GM21360 (cell line): ENCODE results near the gene SETBP1.

Experiments
- ATAC-seq: cut with Tn5 transposase; IDR thresholded peaks from one replicate; pipeline ENCODE4 v1.9.1; 2021; ENCODE audit warnings: mild to moderate bottlenecking, moderate library complexity; ENCODE audit not compliant: unreplicated experiment

Gene SETBP1

GRCh38 chr18:44859263-44859662 is 178.6 kb downstream of the SETBP1 start:
- ATAC-seq, result no peak

DNA sequence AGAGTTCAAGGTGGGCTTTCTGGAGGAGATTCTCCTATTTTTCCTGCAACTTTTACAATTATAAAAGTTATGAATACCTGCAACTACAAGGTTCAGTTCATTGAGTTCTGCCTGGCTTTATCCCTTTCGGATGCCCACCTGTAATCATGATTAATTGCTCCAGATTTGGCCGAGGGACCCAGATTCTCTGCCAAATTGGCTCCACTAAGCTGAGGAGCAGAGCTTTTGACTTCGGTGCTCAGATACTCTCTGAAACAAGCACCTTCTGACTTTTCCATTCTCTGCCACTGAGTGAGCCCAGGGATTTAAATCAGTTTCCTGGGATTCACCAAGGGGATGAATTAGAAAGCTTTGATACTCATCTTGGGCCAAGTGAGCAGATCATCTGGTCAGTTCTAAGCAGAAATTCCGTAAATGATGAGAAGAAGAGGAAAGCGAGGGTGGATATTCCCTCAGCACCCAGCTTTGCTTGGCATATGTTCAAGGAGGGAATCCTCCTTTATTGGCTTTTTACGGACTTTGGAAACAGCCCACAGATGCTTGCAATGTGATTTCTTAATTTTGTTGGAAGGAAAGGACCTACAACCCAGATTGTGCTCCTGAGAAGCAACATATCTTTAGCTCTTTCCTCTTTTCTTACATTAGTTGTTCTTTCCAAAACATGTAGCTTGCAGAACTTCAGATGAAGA is 179.2 kb downstream of the SETBP1 start:
- ATAC-seq, result no peak

DNA sequence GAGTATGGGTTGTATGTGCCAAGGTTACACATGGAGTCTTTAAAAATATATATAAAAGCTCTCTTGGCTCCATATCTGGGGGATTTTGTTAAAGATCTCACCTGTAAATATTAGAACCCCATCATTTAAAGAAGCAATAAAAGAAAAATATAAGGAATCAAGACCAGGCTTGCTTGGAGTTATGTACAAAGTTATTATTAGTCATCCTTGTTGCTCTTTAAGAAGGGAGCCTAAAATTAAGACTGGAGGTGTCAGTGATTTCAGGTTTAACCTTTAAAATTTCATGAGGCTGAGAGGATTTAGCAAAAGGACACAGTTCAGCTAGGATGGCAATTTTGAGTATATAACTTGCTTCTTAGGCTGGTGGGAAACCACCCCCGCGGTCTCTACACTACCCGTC is 181.4 kb downstream of the SETBP1 start:
- ATAC-seq, result no peak

GRCh38 chr18:44866103-44866502 is 185.4 kb downstream of the SETBP1 start:
- ATAC-seq, result no peak

DNA sequence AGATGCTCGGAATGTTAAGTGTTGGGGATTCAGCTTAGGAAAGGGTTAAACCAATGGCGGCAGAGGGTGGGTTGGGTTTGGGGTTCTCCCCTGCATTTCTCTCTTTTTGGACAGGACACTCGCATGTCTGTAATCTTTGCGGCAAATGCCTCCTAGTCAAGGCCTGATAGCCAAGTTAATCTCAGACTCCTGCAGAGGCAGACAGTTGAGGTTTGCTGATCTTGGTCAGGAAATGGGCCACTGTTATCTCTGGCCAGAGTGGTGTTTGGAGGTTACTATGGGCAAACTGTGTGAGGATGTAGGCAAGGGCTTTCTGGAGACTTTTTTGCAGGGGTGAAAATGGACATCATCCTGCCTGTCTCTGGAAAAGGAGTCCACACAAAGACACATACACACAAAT is 188.8 kb downstream of the SETBP1 start:
- ATAC-seq, result no peak

GRCh38 chr18:44870631-44871502 is 190.2 kb downstream of the SETBP1 start:
- peak; percentile 17 for ATAC-seq

GRCh38 chr18:44871771-44872170 is 191.1 kb downstream of the SETBP1 start:
- ATAC-seq, result peak; percentile 69

DNA sequence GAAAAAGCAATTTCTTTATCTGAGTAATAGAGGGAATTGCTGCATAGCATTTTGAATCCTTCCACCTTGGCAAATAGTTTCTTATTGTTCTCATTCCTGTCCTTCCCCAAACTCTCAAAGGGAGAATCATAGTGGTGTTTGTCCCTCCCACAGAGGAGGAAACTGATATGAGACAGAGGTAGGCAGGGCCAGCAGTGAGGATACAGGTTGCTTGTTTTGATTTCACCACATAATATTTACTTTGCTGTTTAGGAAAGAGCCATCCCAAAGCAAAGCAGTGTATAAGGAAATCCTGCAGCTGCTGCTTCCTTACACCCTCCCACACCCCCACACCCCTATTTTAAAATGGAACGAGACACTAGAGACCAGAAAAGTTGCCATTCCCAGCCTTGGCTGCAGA is 195.3 kb downstream of the SETBP1 start:
- ATAC-seq, result no peak

- ATAC-seq, result no peak
These were observed 196.1 kb downstream of the SETBP1 start for GRCh38 chr18:44876755-44877154.

GRCh38 chr18:44878335-44878734 is 197.6 kb downstream of the SETBP1 start:
- ATAC-seq, result no peak

DNA sequence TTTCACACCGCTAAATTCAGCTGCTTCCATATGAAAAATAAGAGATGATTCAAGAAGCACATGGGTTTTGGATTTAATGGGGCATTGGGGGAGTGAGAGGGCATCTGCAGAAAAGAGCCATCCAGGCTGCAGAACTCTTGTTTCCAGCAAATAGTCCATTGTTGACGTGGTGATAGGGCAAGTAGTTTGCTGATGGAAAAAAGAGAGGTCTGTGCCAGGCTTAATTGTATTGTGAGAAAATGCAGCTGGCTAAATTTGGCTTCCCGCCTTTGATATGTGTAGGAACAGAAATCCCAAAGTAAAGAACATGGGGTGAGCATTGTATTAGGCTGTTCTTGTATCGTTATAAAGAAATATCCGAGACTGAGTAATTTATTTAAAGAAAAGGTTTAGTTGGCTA is 199.5 kb downstream of the SETBP1 start:
- ATAC-seq, result no peak

DNA sequence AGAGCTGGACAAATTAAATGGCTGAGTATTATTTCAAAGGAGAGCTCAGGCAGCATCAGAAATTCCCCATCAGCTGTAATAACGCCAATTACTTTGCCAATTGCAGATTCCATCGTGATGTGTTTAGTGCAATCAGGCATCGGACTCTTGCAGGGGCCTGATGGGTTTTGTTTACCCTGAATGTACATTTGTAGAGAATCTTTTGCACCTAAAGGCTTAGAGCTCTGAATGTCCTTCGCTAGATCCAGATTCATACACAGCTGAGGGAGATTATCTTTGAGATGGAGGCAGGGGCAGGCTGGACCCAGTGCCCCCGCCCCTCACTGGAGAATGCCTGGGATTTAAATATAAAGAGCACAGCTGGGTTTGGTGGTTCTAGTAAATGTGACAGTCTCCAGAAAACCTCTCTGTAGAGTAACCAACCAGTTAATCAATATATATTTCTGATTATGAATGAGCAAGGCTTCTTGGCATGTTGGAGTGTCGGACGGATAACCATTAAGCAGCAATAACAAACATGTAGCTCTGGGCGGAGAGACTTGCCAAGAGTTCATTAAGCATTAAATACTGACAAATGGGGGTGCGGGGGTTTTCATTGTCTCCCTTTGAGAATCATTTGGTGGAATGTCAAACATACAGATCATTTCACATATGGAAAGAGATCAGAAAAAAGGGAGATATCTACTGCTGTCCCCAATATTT is 200.9 kb downstream of the SETBP1 start:
- no peak for ATAC-seq

DNA sequence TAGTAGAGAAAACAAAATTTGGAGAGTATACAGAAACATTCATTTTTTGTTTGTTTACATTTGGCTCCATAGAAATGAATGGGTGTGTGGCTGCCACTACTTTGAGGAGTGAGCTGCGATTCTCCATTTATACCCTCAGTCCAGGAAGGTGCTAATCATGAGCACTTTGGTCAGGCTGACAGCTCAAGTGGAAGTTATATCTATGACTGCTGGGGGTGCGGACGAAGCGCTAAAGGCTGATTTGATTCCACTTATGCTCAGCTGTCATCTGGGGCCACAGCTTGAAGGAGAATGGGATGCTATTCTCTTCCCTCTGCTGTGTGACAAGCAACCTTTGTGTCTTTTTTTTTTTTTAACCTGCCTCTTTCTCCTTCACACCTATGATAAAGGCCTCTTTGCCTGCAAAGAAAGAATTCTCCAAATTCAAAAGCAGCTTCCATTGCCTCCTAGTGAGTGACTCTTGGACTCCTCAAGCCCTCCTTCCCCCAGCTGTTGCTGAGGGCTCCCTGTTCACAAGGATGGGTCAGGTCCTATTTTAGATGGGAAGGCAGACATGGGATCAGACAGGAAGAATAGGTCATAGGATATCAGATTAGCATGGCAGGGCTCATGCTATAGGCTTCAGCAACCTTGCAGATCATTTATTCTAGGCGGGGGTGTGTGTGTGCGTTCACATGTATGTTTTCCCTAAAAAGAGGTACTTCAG is 201.6 kb downstream of the SETBP1 start:
- no peak for ATAC-seq

GRCh38 chr18:44883671-44884070 is 203.0 kb downstream of the SETBP1 start:
- no peak for ATAC-seq

GRCh38 chr18:44884431-44884830 is 203.7 kb downstream of the SETBP1 start:
- no peak for ATAC-seq

GRCh38 chr18:44885507-44885906 is 204.8 kb downstream of the SETBP1 start:
- ATAC-seq, result no peak

GRCh38 chr18:44887227-44887631 is 206.5 kb downstream of the SETBP1 start:
- ATAC-seq, result peak; percentile 98

DNA sequence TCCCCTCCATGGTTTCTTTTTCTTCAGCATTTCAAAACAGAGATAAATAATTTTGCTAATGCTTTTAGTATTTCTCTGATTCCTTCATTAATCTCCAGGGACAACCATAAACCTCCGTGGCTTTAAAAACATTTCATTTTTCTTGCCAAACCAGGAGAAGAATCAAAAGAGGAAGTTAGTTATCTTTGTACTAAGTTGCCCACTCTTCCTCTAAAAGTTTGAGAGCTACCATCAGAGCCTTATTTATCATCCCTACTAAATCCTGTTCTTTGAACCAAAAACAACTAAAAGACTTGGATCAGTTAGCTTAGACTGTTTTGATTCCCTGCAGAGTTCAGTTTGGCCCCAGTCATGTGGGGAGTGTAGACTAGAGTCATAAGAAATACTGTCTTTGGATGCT is 208.4 kb downstream of the SETBP1 start:
- no peak for ATAC-seq

DNA sequence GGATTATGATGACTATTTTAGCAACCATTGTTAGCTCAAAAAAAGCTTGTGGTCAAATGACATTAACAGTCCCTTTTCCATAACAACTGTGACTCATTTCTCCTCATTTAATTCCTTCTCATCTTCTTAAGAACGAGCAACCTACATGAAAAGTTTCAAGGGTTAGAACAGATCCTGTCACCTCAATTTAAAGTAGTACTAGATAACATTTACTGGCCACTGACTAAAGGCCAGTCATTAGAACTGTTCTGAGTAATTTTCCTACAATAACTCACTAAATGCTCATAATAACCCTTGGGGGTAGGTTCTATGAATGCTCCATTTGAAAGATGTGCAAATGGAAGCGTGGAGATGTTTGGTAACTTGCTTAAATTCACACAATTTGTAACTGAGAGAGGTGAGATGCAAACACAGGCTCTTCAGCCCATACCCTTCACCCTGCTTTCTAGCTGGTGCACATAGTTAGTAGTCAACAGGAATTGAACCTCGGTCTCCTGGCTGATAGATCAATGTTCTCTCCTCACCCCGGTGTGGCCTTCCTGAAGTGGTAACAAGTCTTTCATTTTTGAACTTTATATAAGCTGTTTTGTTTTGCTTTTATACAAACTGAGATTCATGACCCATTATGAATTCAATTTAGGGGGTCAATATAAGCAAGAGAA is 212.5 kb downstream of the SETBP1 start:
- ATAC-seq, result no peak

DNA sequence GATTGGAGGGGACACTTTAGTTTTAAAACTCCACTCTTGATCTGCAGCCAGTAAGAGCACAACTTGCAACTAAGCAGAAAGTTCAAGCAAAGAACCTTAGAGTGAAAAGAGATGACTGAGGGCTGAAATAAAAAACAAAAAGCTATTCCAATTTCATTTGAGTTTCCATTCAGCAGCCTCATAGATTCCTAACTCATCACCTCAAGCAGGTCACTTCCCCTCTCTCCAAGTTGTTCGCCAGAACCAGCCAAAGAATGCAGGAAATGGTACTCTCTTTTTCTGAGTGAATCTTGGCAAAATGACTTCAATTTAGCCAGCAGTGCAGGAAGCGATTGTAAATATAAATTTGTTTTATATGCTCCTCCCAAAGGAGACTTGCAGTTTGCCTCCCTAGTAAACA is 213.3 kb downstream of the SETBP1 start:
- ATAC-seq, result no peak
